Loucy (cell line): Measurements from ENCODE around the gene MTHFD2L.

Experiments used
- EZH2phosphoT487 ChIP-seq: fragments of 200-600 bp; IDR thresholded peaks from 2 replicates; pipeline ENCODE4 v1.6.1; 2018; ENCODE audit warnings: antibody characterized with exemption, mild to moderate bottlenecking, moderate library complexity, borderline replicate concordance
- TF ChIP-seq, protein P1 (sequence below): fragments of 200-600 bp; sonication (generic); conservative IDR thresholded peaks from 2 replicates; pipeline ENCODE4 v1.5.1; 2014; ENCODE audit warnings: mild to moderate bottlenecking, antibody characterized with exemption, low read length

DNA sequence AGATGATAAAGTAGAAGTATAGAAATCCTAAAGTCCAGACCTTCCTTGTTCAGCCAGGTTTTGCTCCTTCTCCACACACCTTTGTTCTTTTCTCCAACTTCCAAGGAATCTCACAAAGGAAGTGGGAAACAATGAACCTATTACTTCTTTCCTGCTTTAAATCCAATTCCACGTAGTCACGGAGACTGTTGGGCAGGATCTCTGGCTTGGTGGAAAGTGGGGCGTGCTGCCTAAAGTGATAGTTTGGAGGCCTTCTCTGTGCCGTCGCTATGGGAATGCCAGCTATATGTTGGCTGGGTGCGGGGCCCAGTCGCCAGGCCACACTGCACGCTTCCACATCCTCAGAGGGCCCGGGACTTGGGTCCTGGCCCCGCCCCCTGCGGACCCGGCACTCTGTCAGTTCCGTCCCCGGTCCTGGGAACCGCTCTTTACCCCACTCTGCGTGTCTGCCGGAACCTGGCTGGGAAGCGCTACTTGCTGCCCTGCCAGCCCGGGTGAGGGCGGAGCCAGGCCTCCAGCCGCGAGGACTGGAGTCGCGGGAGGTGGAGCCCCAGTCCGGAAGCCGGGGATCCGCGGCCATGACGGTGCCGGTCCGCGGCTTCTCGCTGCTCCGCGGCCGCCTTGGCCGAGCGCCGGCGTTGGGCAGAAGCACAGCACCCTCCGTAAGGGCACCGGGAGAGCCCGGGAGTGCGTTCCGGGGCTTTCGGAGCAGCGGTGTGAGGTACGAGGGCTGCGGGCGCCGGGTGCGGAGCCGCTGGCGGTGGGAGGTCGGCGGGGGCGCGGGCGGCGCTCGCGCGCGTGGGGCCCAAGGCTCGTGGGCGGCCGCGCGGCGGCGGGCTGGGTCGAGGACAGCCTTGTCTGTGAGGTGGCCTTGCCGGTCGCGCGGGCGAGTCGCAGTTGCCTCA is at the start of gene MTHFD2L:
- TF ChIP-seq, protein P1, sequence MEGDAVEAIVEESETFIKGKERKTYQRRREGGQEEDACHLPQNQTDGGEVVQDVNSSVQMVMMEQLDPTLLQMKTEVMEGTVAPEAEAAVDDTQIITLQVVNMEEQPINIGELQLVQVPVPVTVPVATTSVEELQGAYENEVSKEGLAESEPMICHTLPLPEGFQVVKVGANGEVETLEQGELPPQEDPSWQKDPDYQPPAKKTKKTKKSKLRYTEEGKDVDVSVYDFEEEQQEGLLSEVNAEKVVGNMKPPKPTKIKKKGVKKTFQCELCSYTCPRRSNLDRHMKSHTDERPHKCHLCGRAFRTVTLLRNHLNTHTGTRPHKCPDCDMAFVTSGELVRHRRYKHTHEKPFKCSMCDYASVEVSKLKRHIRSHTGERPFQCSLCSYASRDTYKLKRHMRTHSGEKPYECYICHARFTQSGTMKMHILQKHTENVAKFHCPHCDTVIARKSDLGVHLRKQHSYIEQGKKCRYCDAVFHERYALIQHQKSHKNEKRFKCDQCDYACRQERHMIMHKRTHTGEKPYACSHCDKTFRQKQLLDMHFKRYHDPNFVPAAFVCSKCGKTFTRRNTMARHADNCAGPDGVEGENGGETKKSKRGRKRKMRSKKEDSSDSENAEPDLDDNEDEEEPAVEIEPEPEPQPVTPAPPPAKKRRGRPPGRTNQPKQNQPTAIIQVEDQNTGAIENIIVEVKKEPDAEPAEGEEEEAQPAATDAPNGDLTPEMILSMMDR: no peak
- TF ChIP-seq EZH2phosphoT487: no peak
